COLO829 (cell line): ENCODE data around the gene FADS2.

ENCODE experiments used
- DNase-seq: peaks from one replicate; pipeline ENCODE4 v3.0.0; 2012; ENCODE audit warnings: low spot score

The FADS2 gene

DNA sequence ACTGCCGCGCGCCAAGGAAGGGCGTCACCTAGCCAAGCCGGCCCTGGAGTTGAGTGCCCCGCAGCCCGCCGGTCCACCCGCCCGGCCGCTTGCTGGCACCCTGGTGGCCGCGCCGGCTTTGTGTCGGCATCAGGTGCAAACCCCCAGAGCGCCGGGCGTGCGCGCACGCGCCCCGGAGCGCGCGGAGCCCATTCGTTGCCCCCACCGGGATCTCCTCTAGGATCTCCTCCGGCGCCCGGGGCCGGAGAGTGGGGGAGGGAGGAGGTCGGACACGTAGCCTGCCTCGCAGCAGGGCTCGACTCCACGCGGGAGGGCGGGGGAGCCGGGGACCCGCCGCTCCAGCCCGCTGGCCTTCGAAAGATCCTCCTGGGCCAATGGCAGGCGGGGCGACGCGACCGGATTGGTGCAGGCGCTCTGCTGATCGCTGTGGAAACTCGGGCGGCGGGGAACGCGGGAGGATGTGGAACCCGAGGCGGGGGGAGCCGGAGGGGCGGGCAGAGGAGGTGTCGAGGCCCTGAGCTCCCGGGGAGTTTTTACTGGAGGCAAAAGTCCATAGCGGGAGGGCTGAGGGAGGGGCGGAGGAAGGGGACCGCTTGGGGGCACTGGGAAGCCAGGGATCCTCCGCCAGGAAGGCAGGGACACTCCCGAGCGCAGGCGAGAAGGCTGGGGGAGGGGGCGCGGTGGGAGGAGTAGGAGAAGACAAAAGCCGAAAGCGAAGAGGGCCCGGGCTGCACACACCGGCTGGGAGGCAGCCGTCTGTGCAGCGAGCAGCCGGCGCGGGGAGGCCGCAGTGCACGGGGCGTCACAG, at the start of gene FADS2:
TSS of gene FADS2 (plus strand) at position 730 of the 808 bp plus-strand sequence. CDS start 91 bp downstream, outside the sequence.
- no peak for DNase-seq

- no peak for DNase-seq
Measured at GRCh38 chr11:61778357-61778886, 49.7 kb upstream of the FADS2 start.

- no peak for DNase-seq
Measured at GRCh38 chr11:61778920-61779650, 49.0 kb upstream of the FADS2 start.

DNA sequence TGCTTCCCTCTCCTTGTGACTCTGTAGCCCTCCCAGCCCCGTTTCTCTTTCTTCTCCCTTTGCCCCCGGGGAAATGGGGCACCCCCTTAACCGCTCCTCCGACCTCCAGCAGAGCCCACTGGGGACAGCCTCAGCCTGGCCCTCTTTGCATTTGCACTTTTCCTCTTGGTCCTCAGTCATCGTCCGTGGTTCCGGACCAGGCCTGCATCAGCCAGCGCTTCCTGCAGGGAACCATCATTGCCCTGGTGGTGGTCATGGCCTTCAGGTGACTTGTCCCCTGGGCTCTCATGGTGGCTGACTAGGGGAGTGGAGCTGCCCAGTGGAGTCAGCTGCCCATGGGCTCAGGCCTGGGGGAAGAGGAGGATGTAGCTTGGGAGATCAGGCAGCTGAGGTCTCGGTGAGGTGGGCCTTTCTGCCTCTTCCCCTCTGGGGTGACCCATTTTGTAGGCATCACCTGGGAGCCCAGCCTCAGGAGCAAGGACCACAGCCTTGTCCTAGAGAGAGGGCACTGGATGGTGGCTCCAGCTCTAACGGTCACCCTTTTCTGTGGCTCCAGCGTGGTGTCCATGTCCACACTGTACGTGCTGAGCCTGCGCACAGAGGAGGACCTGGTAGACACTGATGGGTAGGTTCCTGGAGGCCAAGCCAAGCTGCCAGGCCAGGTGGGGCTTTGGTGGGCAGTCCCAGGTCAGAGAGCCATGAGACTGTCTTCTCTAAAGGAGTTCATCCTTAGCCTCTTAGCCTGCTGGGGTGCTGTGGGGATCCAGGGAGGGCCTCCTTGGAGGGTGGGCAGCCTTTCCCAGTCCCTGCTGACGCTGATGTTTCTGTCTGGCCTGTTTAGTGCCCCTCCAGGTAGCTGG, 48.2 kb upstream of the FADS2 start:
- DNase-seq = no peak

DNA sequence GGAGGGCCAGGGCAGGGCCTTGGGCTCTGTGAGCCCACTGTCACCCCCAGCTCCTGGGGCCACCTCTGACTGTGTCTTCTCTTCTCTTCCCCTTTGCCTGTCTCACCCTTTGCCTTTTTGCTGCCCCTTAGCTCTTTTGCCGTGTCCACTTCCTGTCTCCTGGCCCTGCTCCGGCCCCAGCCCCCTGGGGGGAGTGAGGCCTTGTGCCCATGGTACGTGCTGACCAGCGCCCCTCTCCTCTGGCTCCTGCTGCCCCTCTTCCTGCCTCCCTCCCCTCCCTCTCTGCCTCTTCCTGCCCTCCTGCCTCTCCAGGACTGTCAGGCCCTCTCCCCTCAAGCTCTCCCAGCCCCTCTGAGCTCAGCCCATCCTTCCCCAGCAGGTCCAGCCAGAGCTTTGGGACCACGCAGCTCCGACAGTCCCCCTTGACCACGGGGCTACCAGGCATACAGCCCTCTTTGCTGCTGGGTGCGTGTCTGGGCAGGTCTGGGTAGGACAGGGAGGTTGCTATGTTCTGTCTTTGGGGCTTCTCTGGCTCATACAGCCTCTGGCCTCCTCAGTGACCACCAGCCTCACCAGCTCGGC, 47.4 kb upstream of the FADS2 start:
- no peak for DNase-seq

DNA sequence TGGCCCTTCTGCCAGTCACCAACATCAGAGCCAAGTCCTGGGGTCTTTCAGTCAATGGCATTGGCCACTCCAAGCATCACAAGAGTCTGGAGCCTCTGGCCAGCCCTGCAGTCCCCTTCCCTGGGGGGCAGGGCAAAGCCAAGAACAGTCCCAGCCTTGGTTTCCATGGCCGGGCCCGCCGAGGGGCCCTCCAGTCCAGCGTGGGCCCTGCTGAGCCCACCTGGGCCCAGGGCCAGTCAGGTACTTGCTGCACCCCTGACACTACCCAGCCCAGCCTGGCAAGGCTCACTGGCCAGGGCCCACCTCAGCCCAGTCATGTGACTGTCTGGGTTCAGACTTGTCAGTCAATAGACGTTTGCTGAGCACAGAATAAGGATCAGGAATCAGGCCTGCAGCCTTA, 46.5 kb upstream of the FADS2 start:
- DNase-seq = no peak

GRCh38 chr11:61782299-61782698, 45.8 kb upstream of the FADS2 start:
- no peak for DNase-seq

GRCh38 chr11:61782841-61783240, 45.3 kb upstream of the FADS2 start:
- DNase-seq = no peak

- DNase-seq = no peak
Measured at GRCh38 chr11:61783717-61784505, 44.2 kb upstream of the FADS2 start.

DNA sequence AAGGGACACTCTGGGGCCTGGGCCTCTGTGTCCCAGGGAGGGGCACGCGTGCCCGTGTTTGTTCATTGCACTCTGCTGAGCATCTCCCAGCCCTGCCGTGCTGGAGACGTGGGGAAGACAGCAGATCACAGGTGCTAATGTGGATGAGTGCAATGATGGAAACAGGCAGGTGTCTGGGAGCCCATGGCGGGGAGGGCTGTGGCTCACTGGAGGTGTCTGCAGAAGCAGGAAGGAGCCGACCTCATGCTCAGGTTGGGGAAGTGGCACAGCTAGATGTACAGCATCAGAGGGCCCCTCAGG, 43.6 kb upstream of the FADS2 start:
- no peak for DNase-seq

DNA sequence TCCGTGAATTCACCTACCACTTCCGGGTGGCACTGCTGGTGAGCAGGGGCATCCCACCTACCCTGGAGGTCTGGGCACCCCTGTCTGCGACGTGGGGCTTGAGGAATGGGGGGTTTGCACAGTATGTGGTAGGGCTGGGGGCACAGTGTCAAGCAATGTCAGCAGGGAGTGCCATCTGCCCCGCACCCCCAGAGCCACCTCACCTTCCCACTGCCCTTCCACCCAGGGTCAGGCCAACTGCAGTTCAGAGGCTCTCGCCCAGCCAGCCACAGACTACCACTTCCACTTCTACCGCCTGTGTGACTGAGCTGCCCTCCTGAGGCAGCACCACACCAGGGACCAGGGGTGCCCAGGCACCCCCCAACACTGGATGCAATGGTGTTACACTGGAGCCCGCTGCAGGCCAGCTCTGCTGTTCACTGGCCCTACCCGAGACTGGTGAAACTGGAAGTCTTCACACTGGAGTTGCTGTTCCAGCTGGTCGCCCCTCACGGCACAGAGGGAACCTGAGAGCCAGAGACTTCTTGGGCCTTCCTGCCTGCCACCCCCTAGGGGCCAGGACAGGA, 42.2 kb upstream of the FADS2 start:
- DNase-seq = no peak

GRCh38 chr11:61787928-61788491, 40.1 kb upstream of the FADS2 start:
- DNase-seq = peak; percentile 50

DNA sequence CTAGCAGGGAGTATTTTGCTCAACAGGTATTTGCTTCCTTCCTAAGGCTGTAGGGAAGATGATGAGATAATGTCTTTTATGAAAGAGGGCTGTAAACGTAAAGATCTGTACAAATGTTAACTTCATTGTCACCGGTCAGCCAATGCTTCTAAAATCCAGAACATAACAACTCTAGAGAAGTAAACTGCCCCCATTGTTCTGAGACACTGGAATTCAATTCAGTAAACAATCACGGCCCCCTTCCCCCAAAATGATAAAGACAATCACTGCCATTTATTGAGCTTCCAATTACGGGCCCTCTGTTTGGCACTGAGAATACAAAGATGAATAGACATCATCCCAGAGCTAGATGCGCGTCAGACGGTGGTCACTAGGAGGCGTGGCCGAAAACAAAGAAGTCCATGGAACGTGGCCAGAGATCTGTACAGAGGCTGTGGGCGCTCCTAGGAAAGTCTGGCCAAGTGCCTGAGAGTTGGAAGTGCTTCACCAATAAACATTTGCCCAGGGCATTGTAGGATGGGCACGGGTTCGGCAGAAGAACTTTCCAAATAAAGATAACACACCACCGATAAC, 36.3 kb upstream of the FADS2 start:
- DNase-seq = peak; percentile 94

DNA sequence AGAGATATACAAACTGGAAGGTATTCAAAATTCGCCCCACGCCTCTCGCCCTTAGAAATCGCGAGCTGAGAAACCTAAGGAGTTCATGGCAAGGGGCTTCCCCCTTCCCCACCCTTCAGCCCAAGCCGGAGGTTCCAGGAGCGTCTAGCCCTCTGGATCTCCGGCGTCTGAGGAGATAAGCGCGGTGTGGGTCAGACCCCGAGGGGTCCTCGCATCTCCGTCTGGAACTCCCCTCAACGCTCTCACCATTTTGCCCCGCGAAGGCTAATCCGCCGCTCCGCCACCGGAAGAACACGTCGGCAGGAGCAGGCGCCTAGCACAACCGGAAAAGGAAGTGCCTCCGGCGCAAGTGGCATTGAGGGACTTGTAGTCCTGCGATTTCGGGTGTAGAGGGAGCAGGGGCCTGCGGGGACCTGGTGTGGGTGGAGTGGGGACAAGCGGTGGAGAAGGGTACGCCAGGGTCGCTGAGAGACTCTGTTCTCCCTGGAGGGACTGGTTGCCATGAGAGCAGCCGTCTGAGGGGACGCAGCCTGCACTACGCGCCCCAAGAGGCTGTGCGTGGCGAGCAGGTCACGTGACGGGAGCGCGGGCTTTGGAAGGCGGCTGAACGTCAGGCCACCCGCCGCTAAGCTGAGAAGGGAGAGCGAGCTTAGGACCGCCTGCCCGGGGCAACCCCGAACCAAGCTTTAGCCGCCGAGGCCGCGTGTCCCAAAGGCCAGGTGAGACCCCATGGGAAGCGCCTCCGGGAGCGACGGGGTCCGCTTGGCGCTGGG, 35.6 kb upstream of the FADS2 start, which contains the start of the genes FEN1 and TMEM258:
TSS of gene FEN1 (plus strand) at position 602 of the 773 bp plus-strand sequence. CDS start 2,451 bp downstream, outside the sequence.
TSS of gene TMEM258 (minus strand) at position 290 of the 773 bp plus-strand sequence. CDS start at position 249, 41 bp downstream.
- DNase-seq = peak; percentile 89

GRCh38 chr11:61793083-61793828, 34.8 kb upstream of the FADS2 start:
- no peak for DNase-seq

DNA sequence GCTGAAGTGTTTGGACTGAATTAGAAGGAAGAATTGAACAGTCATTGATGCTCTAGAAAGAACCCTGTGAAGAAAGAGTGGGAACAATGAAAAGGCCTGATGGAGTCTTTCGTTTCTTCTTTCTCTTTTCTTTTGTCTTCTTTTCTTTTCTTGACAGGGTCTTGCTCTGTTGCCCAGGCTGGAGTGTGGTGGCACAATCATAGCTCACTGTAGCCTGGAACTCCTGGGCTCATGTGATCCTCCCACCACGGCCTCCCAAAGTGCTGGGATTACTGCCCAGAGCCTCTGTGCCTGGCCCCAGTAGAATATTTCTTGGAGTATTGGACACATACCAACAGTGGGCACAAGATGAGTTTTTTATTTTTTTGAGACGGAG, 34.3 kb upstream of the FADS2 start:
- DNase-seq = no peak

GRCh38 chr11:61794579-61794978, 33.5 kb upstream of the FADS2 start:
- DNase-seq = no peak

- DNase-seq = no peak
Measured at GRCh38 chr11:61795459-61795858, 32.6 kb upstream of the FADS2 start.
